GM19240 (cell line): ENCODE data around the gene TCAIM.
"Not testable (repeated sequence)": the region's sequence is repeated elsewhere in the genome, so short reads cannot be mapped to it uniquely, and the experiment has no call there.

Experiments used
- DNase-seq: peaks from one replicate; pipeline ENCODE4 v3.0.0; 2011; ENCODE audit warnings: low spot score; ENCODE audit not compliant: insufficient read length

The TCAIM gene

DNA sequence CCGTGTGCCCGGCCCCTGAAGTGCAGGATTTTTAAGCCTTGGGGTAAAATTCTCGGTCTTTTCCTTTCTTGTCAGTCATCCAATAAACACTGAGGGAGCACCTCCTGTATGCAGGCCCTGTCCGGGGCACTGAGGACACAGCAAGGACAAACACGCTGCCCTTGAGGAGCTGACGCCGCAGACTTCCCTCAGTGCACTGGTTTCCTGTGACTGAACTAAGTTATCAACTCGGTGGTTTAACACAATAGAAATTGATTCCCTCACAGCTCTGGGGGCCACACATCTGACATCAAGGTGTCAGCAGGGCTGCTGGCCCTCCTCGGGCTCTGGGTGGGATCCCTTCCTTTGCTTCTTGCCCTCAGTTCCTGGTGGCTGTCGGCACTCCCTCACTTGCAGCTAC, 73.8 kb downstream of the TCAIM start:
- no peak for DNase-seq

DNA sequence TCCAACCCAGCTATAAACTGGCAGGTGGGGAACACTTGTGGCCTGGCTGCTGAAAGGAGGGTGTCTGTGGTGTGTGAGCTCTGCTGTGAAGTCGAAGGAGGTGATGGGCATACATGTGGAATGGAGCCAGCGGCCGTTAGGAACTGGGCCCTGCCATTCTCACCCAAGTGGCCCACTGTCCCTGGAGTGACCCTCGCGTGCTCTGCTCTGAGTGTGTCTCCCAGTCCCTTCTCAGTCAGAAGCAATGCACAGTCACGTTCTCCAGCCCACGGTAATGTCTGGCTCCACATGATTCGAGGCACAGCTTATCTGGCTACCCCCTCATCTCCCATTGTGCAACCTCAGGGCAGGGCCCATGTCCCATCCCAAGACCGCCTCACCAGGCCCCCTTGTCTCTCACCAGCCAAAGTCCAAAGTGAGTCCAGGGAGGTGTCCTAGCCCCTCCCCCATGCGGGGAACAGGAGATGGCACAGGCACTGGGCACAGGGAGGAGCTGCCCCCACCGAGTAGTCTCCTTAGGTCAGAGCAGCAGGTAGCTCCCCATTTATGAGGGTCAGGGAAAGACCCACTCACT, 76.0 kb downstream of the TCAIM start:
- DNase-seq: no peak

DNA sequence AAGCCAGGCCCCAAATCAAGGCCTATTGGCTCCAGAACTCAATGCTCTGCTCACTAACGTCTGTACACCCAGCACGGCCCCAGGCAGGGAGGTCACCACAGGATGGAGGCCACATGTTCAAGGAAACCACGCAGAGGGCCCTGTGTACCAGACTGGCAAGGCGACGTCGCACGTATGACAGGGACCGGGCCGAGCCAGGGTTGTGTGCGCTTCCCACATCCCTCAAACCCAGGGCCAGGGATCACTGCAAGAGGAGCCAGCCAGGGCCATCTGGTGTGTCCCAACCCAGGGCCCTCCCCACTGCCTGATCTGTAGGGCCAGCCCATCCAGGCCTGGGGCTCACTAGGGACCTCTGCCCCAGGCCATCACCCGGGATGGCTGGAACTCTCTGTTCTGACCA, 76.9 kb downstream of the TCAIM start:
- DNase-seq: no peak

DNA sequence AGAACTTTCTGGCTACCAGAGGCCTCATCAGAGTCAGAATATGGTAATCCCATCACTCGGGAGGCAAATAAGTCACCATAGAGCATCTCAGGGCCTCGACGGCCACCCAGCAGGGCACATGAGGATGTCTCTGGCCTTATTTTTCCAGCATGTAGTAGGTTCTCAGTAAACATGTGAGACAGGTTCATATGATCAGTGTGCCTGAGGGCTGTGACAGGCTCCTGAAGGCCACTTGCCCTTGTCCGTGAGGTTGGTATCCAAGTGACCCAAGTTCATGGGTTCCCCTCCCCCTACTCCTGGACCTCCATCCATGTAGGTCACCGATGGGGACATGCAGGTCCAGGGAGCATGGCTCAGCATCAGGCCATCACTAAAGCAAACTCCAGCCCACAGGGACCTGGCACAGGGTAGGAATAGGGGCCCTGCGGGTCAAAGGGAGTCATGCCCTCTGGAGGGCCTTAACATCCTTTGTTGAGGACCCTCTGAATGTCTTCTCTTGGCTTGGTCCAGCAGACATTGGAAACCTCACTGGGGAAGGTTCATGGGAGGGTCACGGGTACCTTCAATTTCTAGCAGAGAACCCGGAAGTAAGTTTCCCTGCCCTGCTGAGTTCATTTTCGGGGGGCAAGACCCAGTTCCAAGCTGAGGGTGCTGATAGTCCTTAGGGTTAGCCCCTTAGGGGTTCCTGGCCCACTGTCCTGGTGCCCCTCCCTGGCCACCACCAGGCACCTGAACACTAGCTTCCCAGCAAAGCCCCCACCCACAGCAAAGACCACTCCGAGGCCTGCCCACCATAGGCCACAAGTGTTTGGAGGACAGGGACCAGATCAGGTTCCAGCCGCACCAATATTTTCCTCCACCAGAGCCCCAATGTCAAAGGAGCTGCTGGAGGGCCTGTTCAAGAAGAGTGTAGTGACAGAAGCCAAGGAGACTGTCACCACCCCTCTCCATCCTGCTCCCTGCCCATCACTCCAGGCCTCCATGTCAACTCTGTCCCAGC, 77.8 kb downstream of the TCAIM start:
- no peak for DNase-seq

DNA sequence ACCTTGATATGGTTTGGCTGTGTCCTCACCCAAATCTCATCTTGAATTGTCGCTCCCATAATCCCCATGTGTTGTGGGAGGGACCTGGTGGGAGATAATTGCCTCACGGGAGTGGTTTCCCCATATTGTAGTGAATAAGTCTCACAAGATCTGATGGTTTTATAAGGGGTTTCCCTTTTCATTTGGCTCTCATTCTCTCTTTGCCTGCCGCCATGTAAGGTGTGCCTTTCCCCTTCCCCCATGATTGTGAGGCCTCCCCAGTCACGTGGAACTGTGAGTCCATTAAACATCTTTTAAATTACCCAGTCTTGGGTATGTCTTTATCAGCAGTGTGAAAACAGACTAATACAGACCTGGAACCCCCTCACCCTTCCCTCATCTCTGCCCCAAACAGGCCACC, 79.6 kb downstream of the TCAIM start:
- not testable (repeated sequence) for DNase-seq

DNA sequence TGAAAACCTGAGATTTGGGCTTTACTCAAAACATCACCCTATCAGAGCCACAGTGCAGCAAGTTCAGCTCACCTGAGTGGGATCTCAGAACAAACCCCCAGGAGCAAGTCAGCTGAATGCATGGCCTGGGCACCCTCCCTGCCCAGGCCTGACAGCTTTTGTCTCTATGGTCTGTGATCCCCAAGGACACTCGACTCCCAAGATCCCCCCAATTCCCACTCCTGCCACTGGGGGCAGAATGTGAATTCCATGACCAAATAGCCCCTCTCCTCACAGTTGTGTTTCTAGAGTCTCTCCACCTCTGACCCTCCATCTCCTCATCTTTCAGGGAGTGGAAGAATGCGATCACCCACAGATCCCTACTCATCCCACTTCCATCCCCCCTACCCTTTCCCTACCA, 80.0 kb downstream of the TCAIM start:
- DNase-seq: no peak

DNA sequence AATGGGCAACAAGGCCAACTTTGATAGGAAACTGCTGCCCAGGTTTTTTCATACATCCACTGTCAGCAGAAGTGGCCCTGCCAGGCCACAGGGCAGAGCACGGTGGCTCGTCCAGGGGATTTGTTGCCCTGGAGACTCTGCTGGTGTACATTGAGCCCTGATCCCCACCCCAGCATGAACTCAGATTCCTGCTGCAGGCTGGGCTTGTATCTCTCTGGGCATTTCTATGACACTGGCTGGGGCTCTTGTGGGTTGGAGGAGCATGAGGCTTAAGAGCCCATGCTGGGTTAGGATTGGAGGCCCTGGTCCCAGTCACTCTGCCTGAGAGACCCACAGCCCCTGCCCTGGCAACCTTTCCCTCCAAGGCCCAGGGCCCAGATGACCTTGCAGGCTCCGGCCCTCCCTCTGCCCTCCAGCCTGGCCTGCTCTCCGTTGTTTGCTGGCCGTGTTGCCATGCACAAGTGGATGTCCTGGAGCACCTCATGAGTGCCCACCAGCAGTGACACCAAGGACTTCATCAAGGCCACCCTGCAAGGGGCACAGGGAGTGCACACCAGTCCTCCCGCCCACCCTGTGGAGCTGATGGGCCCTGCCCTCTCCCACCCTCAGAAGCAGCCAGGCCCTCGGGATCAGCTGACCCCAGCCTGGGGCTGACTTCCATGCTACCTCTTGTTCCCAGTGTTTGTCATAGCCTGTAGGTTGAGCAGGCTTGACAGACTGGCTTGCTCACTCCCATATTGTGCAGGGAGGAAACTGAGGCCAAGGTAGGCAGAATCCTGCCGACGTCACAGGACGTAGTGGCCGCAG, 80.8 kb downstream of the TCAIM start:
- DNase-seq: no peak

DNA sequence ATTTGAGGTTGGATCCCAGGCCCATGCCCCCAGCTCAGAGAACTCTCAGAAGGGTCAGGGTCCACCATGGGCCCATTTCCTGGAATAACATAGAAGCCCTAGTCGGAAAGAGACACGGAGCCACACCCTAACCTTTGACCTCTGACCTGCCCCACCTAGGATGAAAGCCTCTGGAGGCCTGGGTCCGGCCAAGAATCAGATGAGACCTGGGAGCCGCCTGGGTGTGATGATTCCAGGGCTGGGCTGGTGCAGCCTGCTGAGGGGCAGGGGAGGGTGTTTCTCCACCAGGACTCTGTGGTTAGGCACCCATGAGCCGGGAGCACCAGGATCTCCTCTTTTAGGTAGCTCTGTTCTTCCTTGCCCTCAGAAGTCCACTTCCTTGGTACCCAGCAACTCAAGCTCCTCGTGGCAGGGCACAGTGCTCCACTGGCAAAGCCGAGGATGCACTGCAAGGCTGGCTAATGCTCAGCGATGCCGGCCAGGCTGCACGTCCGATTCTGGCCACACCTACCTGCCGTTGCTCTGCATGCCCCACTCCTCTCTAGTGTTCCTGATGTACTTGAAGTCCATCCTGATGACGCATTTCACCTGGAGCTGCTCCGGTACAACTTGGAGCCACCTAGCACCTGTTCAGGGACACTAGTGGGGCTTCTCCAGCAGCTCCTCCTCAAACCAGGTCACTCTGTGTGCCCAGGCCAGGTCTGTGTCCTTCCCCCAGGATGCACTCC, 81.5 kb downstream of the TCAIM start:
- no peak for DNase-seq

DNA sequence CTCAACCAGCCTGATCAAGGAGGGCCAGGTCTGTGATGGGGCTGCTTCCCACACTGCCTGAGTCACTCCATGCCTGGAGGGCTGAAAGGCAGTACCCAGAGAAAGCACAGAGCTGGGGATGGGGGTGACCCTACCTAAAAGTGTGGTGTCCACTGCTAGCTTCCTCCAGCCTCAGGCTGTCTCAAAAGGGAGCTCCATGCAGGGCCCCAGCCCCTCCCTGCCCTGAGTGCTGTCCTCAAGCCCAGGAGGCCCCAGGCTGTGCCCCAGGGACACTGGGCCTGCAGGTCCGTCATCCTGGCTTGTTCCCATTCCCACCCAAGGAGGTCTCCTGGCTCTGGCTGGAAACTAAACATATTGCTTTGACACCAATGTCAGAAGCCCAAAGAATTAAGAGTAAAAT, 82.1 kb downstream of the TCAIM start:
- DNase-seq: no peak

DNA sequence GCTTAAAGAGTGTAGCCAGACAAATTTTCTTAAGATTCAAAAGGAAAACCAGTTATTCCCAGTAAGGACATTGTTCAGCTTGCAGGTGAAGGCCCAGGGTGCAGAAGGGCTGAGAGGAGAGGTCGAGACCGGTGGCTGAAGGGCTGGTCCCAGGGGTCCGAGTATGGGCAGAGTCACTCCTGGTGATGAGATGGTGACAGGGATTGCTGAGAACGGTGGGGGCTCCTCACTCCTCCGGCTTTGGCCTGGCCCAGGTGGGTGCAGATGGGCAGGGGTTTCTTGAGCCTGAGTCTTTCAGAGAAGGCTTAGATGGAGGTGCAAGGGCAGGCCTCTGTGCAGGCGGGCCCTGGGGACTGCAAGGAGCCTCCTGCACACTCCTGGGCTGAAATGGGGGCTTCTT, 82.7 kb downstream of the TCAIM start:
- no peak for DNase-seq

DNA sequence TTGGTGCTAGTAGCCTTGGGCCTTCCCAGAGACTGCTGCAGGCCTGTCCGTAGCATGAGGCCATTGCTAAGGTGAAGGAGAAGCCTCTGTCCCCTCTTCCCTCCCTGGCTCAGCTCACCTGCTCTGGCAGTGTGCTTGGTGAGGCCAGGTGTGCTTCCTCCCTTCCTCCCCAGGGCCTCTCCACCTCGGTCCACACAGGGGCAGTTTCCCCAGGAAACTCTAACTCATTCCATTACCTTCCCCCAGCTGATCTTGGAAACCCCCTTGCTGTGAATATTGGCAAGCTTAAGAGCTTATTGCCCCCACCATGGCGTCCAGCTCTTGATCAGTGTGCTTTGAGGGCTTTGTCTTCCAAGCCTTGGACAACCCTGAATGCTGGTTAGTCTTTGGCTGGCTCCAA, 86.2 kb downstream of the TCAIM start:
- peak; percentile 27 for DNase-seq

DNA sequence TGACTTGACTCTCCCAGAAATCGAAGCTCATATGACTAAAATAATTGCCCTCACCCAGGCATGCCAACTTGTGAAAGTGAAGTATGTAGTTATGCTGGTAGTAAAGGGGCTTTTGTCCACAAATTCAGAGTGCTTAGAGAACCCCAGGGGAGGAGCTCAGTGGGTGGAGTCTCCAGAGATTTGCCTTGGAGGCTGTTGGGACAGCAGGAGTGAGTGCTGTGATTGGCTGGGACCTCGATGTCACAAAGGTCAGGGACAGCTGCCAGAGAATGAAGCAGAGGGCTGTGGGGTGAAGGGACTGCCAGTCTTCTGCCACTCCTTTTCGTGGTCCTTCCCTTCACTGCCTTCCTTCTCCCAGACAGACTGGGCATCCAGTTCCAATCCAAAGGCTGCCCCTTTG, 89.1 kb downstream of the TCAIM start:
- DNase-seq: no peak

DNA sequence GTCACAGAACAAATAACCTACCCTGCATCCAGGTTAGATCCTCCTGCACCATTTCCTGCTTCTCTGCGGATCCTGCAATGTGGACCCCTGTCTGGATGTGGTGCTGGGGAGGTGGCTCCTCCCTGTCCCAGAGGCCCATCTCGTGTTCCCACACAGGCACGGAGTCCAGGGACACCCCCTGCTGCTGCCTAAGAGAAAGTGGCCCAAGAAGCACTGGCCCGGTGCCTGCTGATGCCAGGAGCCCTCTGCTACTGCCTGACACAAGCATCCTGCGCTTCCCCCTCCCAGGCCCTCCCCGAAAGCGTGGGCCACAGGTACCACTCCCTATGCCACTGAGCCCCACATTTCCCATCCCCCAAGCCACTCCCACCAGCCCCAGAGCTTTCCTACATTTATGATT, 90.3 kb downstream of the TCAIM start:
- no peak for DNase-seq

DNA sequence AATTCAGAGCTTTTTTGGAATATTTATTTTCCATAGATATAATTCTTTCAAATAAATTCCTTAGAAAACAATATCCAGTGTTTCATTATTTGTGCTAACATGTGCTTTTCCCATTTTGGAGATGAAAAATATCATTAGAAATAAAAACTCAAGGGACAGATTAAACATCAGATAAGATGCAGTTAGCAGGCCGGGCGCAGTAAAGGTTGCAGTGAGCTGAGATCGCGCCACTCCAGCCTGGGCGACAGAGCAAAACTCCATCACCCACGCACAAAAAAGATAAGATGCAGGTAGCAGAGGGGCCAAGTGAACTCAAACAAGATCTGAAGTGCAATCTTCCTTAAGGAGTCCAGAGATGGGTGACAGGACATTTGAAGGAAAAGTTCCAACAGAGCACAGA, 90.9 kb downstream of the TCAIM start:
- DNase-seq: no peak

DNA sequence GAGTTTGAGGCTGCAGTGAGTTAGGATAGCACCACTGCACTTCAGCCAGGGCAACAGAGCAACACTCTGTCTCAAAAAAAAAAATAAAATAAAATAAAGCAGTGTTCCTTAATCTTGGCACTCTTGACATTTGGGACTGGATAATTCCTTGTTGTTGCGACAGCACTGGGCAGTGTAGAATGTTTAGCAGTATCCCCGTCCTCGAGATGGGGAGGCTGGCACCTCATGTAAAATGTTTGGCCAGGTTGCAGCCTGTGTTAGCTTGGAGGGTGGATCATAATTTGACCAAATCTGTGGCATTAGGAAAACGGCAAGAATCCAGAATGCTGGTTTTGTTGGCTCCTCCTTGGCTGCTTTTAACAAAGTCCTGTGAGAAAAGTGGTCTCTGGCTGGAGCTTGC, 91.9 kb downstream of the TCAIM start:
- DNase-seq: no peak

DNA sequence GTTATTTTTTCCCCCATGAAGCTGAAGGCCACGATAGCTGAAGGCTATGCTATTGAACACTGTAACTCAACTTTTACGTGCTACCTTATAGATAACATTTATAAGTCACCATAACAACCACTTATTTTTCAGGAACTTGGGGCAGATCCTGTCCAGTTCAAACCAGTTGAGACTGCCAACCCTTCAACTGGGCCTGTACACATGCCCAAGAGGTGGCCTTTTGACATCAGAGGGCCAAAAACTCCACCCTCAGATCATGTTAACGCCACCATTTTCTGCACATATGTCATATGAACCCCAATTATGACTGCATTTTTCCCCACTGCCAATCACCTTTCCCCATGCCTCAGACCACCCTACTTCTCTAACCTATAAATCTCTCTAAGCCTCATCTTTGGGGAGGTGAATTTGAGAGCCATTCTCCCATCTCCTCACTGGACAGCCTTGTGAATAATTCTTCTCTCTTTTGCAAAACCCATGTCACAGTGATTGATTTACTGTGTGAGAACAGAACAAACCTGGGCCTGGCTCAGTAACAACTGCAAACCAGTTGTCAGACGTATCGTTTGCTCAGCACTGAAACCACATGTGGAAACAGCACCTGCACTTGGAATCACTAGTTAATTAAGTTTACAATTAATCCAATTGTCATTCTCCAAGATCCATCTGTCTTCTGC, 96.4 kb downstream of the TCAIM start:
- no peak for DNase-seq

DNA sequence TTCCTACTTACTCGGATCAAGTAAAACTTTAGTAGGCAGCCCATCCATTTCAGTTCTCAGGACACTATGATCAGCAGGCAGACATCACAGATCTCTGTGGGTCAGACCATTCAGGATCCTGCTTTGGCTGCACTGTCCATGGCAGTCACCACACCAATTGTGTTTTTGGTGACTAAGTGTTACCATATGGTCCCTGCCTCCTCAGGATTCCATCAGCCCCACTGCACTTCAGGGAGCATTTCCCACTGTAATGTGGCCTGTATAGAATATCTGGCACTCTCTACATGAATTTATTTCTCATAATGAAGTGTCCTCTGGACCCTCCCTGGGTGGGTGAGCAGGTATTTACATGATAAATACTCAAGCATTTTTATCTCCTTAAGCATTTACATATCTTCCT, 97.6 kb downstream of the TCAIM start:
- no peak for DNase-seq

DNA sequence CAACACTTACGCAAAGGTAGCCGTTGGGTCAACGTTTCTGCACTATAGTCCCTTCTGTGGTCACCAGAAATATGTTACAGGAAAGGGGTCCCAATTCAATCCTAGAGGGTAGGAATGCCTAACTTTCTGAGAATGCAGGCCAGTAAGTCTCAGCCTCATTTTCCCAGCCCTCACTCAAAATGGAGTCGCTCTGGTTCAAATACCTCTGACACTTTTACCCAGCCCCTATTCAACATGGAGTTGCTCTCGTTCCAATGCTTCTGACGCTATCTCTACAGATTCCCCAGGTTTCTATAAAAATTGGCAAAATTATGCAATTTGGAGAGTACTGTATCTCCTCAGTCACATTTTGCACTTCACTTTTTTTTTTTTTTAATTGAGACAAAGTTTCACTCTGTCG, 99.2 kb downstream of the TCAIM start:
- DNase-seq: no peak

DNA sequence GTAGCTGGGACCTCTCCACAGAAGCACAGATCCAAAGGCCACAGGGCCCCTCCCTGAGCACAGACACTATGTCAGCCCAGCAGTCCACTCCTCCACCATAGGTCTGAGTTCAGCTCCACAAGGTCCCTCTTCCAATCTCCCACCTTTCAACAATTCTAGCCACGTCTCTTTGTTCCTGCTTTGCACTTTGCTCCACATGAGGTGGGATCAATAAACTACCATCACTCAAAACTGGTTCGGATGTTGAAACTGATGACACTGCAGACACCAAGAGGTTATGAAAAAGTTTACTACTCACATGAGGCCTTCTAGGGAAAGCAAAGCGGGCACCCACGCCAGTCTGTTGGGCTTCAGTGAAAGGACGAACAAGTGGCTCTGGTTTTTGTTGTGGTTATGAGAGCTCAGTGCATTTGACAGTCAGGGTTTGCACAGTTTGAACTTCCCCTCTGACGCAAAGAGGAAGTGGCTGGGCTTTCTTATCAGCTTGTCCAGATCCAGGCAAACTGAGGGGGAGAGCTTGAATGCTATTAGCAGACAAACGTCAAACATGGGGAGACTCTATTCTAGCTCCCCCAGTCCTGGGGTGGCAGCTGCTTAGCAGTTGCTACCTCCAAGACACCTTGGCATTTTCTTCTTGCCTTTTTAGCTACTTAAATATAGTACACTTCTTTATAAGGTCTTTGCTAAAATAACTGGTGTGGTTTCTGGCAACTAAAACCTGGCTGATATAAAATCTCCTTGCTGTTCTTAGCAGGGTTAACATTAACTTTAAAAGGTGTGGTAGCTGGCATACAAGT, 101.1 kb downstream of the TCAIM start:
- DNase-seq: peak; percentile 84
